Endodermal cell (in vitro differentiated cells): ENCODE results near the gene MIGA1. TPM values are rescaled to one million over a fixed set of nuclear protein-coding genes. Genes with fewer than 3 reads are reported as not detected.

ENCODE experiments used
- DNase-seq: peaks from one replicate; pipeline ENCODE4 v3.0.0-alpha.2; 2017
- H3K27ac ChIP-seq: 2 replicates; pipeline ENCODE4 v1.5.1; 2013; ENCODE audit warnings: mild to moderate bottlenecking, low read depth, low read length, moderate library complexity
- H3K27me3 ChIP-seq: 2 replicates; pipeline ENCODE4 v1.6.1; 2013; ENCODE audit warnings: mild to moderate bottlenecking, low read length, moderate library complexity; ENCODE audit not compliant: insufficient read depth, control insufficient read depth, poor library complexity, severe bottlenecking
- H3K36me3 ChIP-seq: 2 replicates; pipeline ENCODE4 v1.7.0; 2013; ENCODE audit warnings: mild to moderate bottlenecking, low read length, moderate library complexity; ENCODE audit not compliant: control insufficient read depth, insufficient read depth
- H3K4me1 ChIP-seq: one replicate; pipeline ENCODE4 v1.7.0; 2013; ENCODE audit warnings: low read length; ENCODE audit not compliant: control insufficient read depth, insufficient read depth
- H3K4me3 ChIP-seq: 2 replicates; pipeline ENCODE4 v1.5.1; 2013; ENCODE audit warnings: mild to moderate bottlenecking, low read length, moderate library complexity
- H3K9ac ChIP-seq: 2 replicates; pipeline ENCODE4 v1.6.1; 2013; ENCODE audit warnings: mild to moderate bottlenecking, low read length, moderate library complexity; ENCODE audit not compliant: poor library complexity, severe bottlenecking; ENCODE audit errors: extremely low read depth
- H3K9me3 ChIP-seq: 2 replicates; pipeline ENCODE4 v1.6.1; 2013; ENCODE audit warnings: mild to moderate bottlenecking, low read length, moderate library complexity; ENCODE audit not compliant: control insufficient read depth
- H3K27ac Mint-ChIP-seq: 2 replicates; pipeline ENCODE4 v1.8.0; 2020; ENCODE audit warnings: mixed read lengths
- H3K27me3 Mint-ChIP-seq: 2 replicates; pipeline ENCODE4 v1.8.0; 2021; ENCODE audit warnings: mild to moderate bottlenecking, mixed read lengths; ENCODE audit not compliant: insufficient read depth
- H3K36me3 Mint-ChIP-seq: 2 replicates; pipeline ENCODE4 v1.8.0; 2020; ENCODE audit warnings: low read depth, mixed read lengths
- H3K4me1 Mint-ChIP-seq: 2 replicates; pipeline ENCODE4 v1.8.0; 2020; ENCODE audit warnings: mixed read lengths
- H3K4me3 Mint-ChIP-seq: 2 replicates; pipeline ENCODE4 v1.8.0; 2020; ENCODE audit warnings: mild to moderate bottlenecking, moderate library complexity, mixed read lengths
- H3K9me3 Mint-ChIP-seq: 2 replicates; pipeline ENCODE4 v1.8.0; 2020; ENCODE audit warnings: mild to moderate bottlenecking, mixed read lengths
- WGBS, 2 experiments: methylation state at CpG; one replicate each; pipeline versions ENCODE4 v1.1.5 to v1.1.7; 2013; ENCODE audit warnings: missing lambda C conversion rate in 2 of 2, mixed read lengths in 1 of 2; ENCODE audit not compliant: insufficient coverage in 1 of 2, insufficient read length in 1 of 2; 5-methylcytosine and 5-hydroxymethylcytosine counted together
- total RNA-seq, 2 donors: library from RNA; stranded (reverse); fragmentation: NEBNext Ultra II Directional in 1 of 2; extraction: Animal tissue kit (Norgen Biotek cat#: 25700) in 1 of 2; gene quantifications; 2 replicates in 1 of 2; 3 replicates in 1 of 2; pipeline ENCODE4 v1.2.1, GENCODE V29; 2021
- TF ChIP-seq, protein P1 (sequence below): fragments of 200-600 bp; sonication (generic); conservative IDR thresholded peaks from 2 replicates; pipeline ENCODE4 v1.5.0; 2021; ENCODE audit warnings: antibody characterized with exemption, mild to moderate bottlenecking

Gene MIGA1
- total RNA-seq, 2 donors from 2014 or later, result 7.3 to 9.5 TPM

DNA sequence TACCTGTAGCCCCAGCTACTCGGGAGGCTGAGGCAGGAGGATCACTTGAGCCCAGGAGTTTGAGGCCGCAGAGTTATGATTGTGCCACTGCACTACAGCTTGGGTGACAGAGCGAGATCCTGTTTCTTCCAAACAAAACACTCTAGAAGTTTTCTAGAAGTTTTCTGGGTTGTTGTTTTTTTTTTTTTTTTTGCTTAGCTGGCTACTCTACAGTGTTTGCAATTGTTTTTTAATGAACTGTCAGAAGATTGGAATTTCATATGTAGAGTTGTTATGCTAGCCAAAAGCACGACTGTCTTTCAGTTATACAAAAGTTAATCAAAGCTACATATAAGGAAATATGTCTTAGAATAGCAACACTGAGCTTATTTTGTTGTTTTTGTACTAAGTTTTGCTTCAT, 78.1 kb downstream of the MIGA1 start:
- TF ChIP-seq, protein P1, sequence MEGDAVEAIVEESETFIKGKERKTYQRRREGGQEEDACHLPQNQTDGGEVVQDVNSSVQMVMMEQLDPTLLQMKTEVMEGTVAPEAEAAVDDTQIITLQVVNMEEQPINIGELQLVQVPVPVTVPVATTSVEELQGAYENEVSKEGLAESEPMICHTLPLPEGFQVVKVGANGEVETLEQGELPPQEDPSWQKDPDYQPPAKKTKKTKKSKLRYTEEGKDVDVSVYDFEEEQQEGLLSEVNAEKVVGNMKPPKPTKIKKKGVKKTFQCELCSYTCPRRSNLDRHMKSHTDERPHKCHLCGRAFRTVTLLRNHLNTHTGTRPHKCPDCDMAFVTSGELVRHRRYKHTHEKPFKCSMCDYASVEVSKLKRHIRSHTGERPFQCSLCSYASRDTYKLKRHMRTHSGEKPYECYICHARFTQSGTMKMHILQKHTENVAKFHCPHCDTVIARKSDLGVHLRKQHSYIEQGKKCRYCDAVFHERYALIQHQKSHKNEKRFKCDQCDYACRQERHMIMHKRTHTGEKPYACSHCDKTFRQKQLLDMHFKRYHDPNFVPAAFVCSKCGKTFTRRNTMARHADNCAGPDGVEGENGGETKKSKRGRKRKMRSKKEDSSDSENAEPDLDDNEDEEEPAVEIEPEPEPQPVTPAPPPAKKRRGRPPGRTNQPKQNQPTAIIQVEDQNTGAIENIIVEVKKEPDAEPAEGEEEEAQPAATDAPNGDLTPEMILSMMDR, result no peak
- peaks cover 37% of the 10 kb centered on the region for H3K9me3 Mint-ChIP-seq
- no peaks in the 10 kb centered on the region for H3K27me3 Mint-ChIP-seq
- Histone ChIP-seq H3K27ac (no peak overlapping the region), H3K9ac (no peak overlapping the region), H3K27me3 (no peaks in the 10 kb centered on the region), H3K36me3 (no peaks in the 10 kb centered on the region), H3K9me3 (peaks cover 10% of the 10 kb centered on the region), H3K4me3 (no peak overlapping the region), H3K4me1 (no peaks in the 10 kb centered on the region)
- peaks cover 3% of the 10 kb centered on the region for H3K4me1 Mint-ChIP-seq
- peaks cover 43% of the 10 kb centered on the region for H3K36me3 Mint-ChIP-seq
- H3K27ac Mint-ChIP-seq, result no peak overlapping the region
- WGBS, 2 experiments, result 94 to 100% methylated on average over 1 to 3 of the region's 4 CpGs
- DNase-seq, result no peak
- no peak overlapping the region for H3K4me3 Mint-ChIP-seq

GRCh38 chr1:77858725-77859124, 79.3 kb downstream of the MIGA1 start:
- H3K27ac ChIP-seq, result no peak overlapping the region
- H3K9ac ChIP-seq, result no peak overlapping the region
- peaks cover 37% of the 10 kb centered on the region for H3K36me3 Mint-ChIP-seq
- peaks cover 37% of the 10 kb centered on the region for H3K9me3 Mint-ChIP-seq
- no peak overlapping the region for H3K4me3 ChIP-seq
- no peak overlapping the region for H3K4me3 Mint-ChIP-seq
- no peaks in the 10 kb centered on the region for H3K4me1 ChIP-seq
- no peaks in the 10 kb centered on the region for H3K27me3 ChIP-seq
- TF ChIP-seq, protein P1, result peak; percentile 26
- H3K4me1 Mint-ChIP-seq, result peaks cover 3% of the 10 kb centered on the region
- H3K27ac Mint-ChIP-seq, result no peak overlapping the region
- no peaks in the 10 kb centered on the region for H3K36me3 ChIP-seq
- 96 to 100% methylated on average over 2 to 3 of the region's 3 CpGs for WGBS, 2 experiments
- peaks cover 10% of the 10 kb centered on the region for H3K9me3 ChIP-seq
- no peaks in the 10 kb centered on the region for H3K27me3 Mint-ChIP-seq
- no peak for DNase-seq

GRCh38 chr1:77859248-77859647, 79.8 kb downstream of the MIGA1 start:
- no peaks in the 10 kb centered on the region for H3K27me3 ChIP-seq

More at GRCh38 chr1:77859248-77859647, 79.8 kb downstream of the MIGA1 start:
- no peak overlapping the region for H3K27ac ChIP-seq
- peaks cover 3% of the 10 kb centered on the region for H3K4me1 Mint-ChIP-seq
- H3K27ac Mint-ChIP-seq, result peak overlapping the region; percentile 64
- no peaks in the 10 kb centered on the region for H3K27me3 Mint-ChIP-seq
- WGBS, 2 experiments, result 63 to 97% methylated on average over 1 to 2 of the region's 2 CpGs
- peaks cover 33% of the 10 kb centered on the region for H3K9me3 Mint-ChIP-seq
- no peak overlapping the region for H3K4me3 ChIP-seq
- H3K4me3 Mint-ChIP-seq, result no peak overlapping the region
- TF ChIP-seq, protein P1, result no peak
- DNase-seq, result no peak
- H3K4me1 ChIP-seq, result no peaks in the 10 kb centered on the region
- no peak overlapping the region for H3K9ac ChIP-seq
- H3K36me3 ChIP-seq, result no peaks in the 10 kb centered on the region
- H3K36me3 Mint-ChIP-seq, result peaks cover 32% of the 10 kb centered on the region
- H3K9me3 ChIP-seq, result peaks cover 10% of the 10 kb centered on the region
